Keratinocyte (primary cell): ENCODE measurements around the gene RALGPS1. TPM values are rescaled to one million over a fixed set of nuclear protein-coding genes. Genes with fewer than 3 reads are reported as not detected.

Source experiments
- DNase-seq: peaks from one replicate; pipeline ENCODE4 v3.0.0-alpha.2; 2011; ENCODE audit warnings: low read depth, missing footprints, low spot score
- FAIRE-seq: peaks from 2 replicates; lab custom pipeline; 2011; peaks lifted over from hg19 to GRCh38; lab: Jason Lieb, UNC
- H2AFZ ChIP-seq: 2 replicates; pipeline ENCODE4 v1.6.0; 2012; ENCODE audit warnings: low read length, control low read depth, inconsistent platforms; ENCODE audit not compliant: control insufficient read depth
- H3K27ac ChIP-seq: 2 replicates; pipeline ENCODE4 v1.5.1; 2011; ENCODE audit warnings: low read length; ENCODE audit not compliant: control insufficient read depth, insufficient read depth
- H3K27me3 ChIP-seq: 3 replicates; pipeline ENCODE4 v1.6.0; 2011; ENCODE audit warnings: low read length; ENCODE audit not compliant: control insufficient read depth, insufficient read depth; ENCODE audit errors: extremely low read depth
- H3K36me3 ChIP-seq, 2 experiments: 2 replicates in 1 of 2; 3 replicates in 1 of 2; pipeline ENCODE4 v1.5.1; 2011; ENCODE audit warnings: low read length in 2 of 2, mild to moderate bottlenecking in 1 of 2; ENCODE audit not compliant: control insufficient read depth in 2 of 2, insufficient read depth in 2 of 2; ENCODE audit errors: extremely low read depth in 1 of 2
- H3K4me1 ChIP-seq: 3 replicates; pipeline ENCODE4 v1.5.1; 2011; ENCODE audit warnings: low read length; ENCODE audit not compliant: control insufficient read depth, insufficient read depth; ENCODE audit errors: extremely low read depth
- H3K4me2 ChIP-seq: 3 replicates; pipeline ENCODE4 v1.6.0; 2011; ENCODE audit warnings: low read depth, low read length; ENCODE audit not compliant: control insufficient read depth, insufficient read depth; ENCODE audit errors: extremely low read depth
- H3K4me3 ChIP-seq, 3 experiments: fragments of 200-600 bp in 1 of 3; sonication (generic) in 1 of 3; 2 replicates in 2 of 3; 3 replicates in 1 of 3; pipeline ENCODE4 v1.5.1; 2011 to 2016; ENCODE audit warnings: low read length in 3 of 3, mild to moderate bottlenecking in 3 of 3, control low read depth in 2 of 3, inconsistent platforms in 1 of 3, low read depth in 1 of 3, mixed read lengths in 1 of 3, mixed run types in 1 of 3, moderate library complexity in 1 of 3; ENCODE audit not compliant: control insufficient read depth in 2 of 3, insufficient read depth in 2 of 3; ENCODE audit errors: extremely low read depth in 1 of 3
- H3K79me2 ChIP-seq: 2 replicates; pipeline ENCODE4 v1.6.0; 2012; ENCODE audit warnings: low read length; ENCODE audit not compliant: control insufficient read depth, insufficient read depth
- H3K9ac ChIP-seq: 3 replicates; pipeline ENCODE4 v1.6.0; 2011; ENCODE audit warnings: low read length; ENCODE audit not compliant: control insufficient read depth, insufficient read depth; ENCODE audit errors: extremely low read depth
- H3K9me1 ChIP-seq: 3 replicates; pipeline ENCODE4 v1.6.0; 2011; ENCODE audit warnings: low read length; ENCODE audit not compliant: control insufficient read depth, insufficient read depth; ENCODE audit errors: extremely low read depth
- H3K9me3 ChIP-seq: 2 replicates; pipeline ENCODE4 v1.5.1; 2012; ENCODE audit warnings: low read depth, low read length; ENCODE audit not compliant: control insufficient read depth
- H4K20me1 ChIP-seq: 3 replicates; pipeline ENCODE4 v1.6.0; 2011; ENCODE audit warnings: low read length; ENCODE audit not compliant: control insufficient read depth, insufficient read depth; ENCODE audit errors: extremely low read depth
- EZH2 ChIP-seq: IDR thresholded peaks from one replicate; pipeline ENCODE4 v1.6.1; 2012; ENCODE audit warnings: inconsistent platforms, mild to moderate bottlenecking, low read length, moderate library complexity
- dilution Hi-C: fragments of 300-500 bp; cut with MboI; formaldehyde crosslinking; loops from one replicate; pipeline ENCODE4 v1.7.0; 2020; ENCODE audit warnings: low sequenced_read_pairs; ENCODE audit not compliant: extremely low pct_ligation_motif_present
- polyA plus RNA-seq, 5 experiments: library from polyadenylated mRNA; depleted of rRNA in 3 of 5; stranded (reverse) in 3 of 5; stranded (forward) in 1 of 5; unstranded in 1 of 5; fragments of >200 nt; gene quantifications; 1 replicate in 1 of 5; 2 replicates in 3 of 5; 3 replicates in 1 of 5; pipeline versions ENCODE4 v1.2.1 to v1.2.3, GENCODE V29; 2011 to 2012; ENCODE audit warnings: missing spikeins in 2 of 5, low read depth in 1 of 5, low replicate concordance in 1 of 5
- TF ChIP-seq, protein P1 (sequence below), 3 experiments: IDR thresholded peaks in 1 of 3; conservative IDR thresholded peaks in 1 of 3; optimal IDR thresholded peaks in 1 of 3; 2 replicates in 2 of 3; 3 replicates in 1 of 3; pipeline versions ENCODE3 to v1.5.1; 2011; ENCODE audit warnings: low read length in 3 of 3, mild to moderate bottlenecking in 3 of 3, moderate library complexity in 2 of 3, control low read depth in 1 of 3, inconsistent platforms in 1 of 3; ENCODE audit not compliant: insufficient read depth in 2 of 3; ENCODE audit errors: extremely low read depth in 1 of 3

The RALGPS1 gene
- polyA plus RNA-seq, 1 donor (not counting 4 experiments of a cell fraction or from before 2014, with no cell fraction given) = 0.56 TPM

DNA sequence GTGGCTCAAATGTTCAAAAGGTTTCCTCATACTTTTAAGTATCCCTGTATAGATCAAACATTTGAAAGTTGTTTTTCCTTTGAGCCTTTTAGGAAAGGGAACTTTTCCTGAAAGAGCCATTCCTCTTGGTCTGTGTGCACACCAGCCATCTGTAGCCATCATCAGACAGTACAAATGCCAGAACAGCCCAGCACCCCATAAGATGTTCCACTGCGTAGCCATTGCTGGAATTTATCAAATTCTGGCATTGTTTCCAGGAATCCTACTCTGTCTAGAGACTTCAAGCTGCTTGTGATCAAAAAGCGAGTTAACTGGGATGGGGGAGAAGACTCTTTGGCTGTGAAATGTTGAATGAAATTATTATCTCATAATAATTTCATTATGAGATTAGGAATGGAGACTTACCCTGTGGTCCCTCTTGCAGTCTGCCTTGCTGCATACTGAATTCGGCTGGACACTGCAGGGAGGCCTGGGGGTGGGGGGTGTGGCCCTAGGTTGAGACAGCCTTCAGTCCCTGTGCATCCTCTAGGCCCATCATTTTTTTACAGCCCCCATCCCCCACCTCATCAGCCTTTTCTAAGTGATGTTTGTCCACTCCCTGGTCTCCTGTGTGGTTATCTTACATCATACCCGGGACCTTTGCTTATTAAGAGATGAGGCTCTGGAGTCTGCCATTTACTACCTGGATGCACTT is 99.8 kb downstream of the RALGPS1 start:
- Histone ChIP-seq H3K27me3 (peaks cover 15% of the 10 kb centered on the region), H3K9me1 (no peaks in the 10 kb centered on the region), H3K9me3 (no peaks in the 10 kb centered on the region), H2AFZ (no peak overlapping the region), H3K4me1 (no peaks in the 10 kb centered on the region), H3K36me3 (no peaks in the 10 kb centered on the region), H3K4me2 (no peak overlapping the region), H3K9ac (no peak overlapping the region), H3K4me3 (no peak overlapping the region), H4K20me1 (no peaks in the 10 kb centered on the region), H3K27ac (no peak overlapping the region), H3K79me2 (no peaks in the 10 kb centered on the region)
- TF ChIP-seq EZH2 = no peak
- no peak for DNase-seq
- dilution Hi-C loops = no loop called here
- FAIRE-seq = no peak

DNA sequence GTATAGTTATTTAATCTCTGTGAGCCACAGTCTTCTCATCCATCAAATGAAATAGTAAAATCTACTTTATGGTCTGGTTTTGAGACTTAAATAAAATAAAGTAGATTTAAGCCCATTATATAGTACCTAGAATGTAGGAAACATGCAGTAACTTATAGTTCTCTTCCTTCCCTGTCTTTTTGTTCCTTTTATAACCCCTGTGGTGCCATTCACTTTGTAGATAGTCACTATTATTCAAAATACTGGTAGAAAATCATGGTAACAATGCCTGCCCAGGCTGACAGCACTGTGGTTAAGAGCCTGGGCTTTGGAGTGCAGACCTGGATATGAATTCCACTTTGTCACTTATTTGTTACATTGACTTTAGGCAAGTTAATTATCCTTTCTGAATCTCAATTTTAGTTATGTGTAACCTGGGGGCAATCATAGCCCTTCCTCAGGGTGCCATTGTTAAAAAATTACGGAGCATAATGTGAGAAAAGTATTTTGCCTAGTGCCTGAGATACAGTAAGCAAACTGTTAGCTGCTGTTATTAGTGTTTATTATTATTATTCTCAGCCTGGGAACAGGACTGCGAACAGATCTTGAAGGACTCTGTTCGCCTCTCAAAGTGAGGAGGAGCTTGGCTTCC is 100.4 kb downstream of the RALGPS1 start:
- Histone ChIP-seq H3K4me3 (no peak overlapping the region), H3K4me2 (no peak overlapping the region), H3K36me3 (no peaks in the 10 kb centered on the region), H3K9me1 (no peaks in the 10 kb centered on the region), H4K20me1 (no peaks in the 10 kb centered on the region), H3K9me3 (no peaks in the 10 kb centered on the region), H3K27ac (no peak overlapping the region), H3K79me2 (no peaks in the 10 kb centered on the region), H2AFZ (no peak overlapping the region), H3K27me3 (peaks cover 13% of the 10 kb centered on the region), H3K4me1 (no peaks in the 10 kb centered on the region), H3K9ac (no peak overlapping the region)
- TF ChIP-seq, protein P1, sequence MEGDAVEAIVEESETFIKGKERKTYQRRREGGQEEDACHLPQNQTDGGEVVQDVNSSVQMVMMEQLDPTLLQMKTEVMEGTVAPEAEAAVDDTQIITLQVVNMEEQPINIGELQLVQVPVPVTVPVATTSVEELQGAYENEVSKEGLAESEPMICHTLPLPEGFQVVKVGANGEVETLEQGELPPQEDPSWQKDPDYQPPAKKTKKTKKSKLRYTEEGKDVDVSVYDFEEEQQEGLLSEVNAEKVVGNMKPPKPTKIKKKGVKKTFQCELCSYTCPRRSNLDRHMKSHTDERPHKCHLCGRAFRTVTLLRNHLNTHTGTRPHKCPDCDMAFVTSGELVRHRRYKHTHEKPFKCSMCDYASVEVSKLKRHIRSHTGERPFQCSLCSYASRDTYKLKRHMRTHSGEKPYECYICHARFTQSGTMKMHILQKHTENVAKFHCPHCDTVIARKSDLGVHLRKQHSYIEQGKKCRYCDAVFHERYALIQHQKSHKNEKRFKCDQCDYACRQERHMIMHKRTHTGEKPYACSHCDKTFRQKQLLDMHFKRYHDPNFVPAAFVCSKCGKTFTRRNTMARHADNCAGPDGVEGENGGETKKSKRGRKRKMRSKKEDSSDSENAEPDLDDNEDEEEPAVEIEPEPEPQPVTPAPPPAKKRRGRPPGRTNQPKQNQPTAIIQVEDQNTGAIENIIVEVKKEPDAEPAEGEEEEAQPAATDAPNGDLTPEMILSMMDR (optimal IDR thresholded peaks at IDR 0.05 in 1 of 3, IDR thresholded peaks at IDR 0.05 in 1 of 3, conservative IDR thresholded peaks at IDR 0.05 in 1 of 3; ENCODE audit: extremely low read depth in 1 of 3, insufficient read depth in 2 of 3, low read length in 3 of 3) = no peak
- no peak for TF ChIP-seq EZH2
- DNase-seq (no peak), FAIRE-seq (no peak)
- dilution Hi-C loops = no loop called here
